Activated CD4-positive, alpha-beta T cell treated with anti-CD3 and anti-CD28 coated beads, Interleukin-2, amount 10 ng/mL, durations not matched to agents 7 days and 5 days (primary cell): ENCODE data around the gene SMIM20. TPM values are rescaled to one million over a fixed set of nuclear protein-coding genes. Genes with fewer than 3 reads are reported as not detected.

ENCODE experiments used
- CTCF ChIA-PET: fragments of 350-600 bp; sonication (Branson Sonifier 250); formaldehyde crosslinking; loops from one replicate; lab custom pipeline; 2021; ENCODE audit warnings: antibody characterized with exemption; lab: Charles Lee
- POLR2A ChIA-PET: fragments of 350-600 bp; sonication (Branson Sonifier 250); formaldehyde crosslinking; loops from one replicate; lab custom pipeline; 2021; ENCODE audit warnings: antibody characterized with exemption; lab: Charles Lee
- DNase-seq: peaks from one replicate; pipeline ENCODE4 v3.0.0-alpha.2; 2020
- H3K27ac Mint-ChIP-seq: one replicate; pipeline ENCODE4 v1.8.0; 2021; ENCODE audit warnings: mild to moderate bottlenecking, moderate library complexity, mixed read lengths
- H3K27me3 Mint-ChIP-seq: one replicate; pipeline ENCODE4 v1.8.0; 2021; ENCODE audit warnings: mixed read lengths
- H3K36me3 Mint-ChIP-seq: one replicate; pipeline ENCODE4 v1.8.0; 2021; ENCODE audit warnings: low read depth, mixed read lengths
- H3K4me1 Mint-ChIP-seq: one replicate; pipeline ENCODE4 v1.8.0; 2021; ENCODE audit warnings: mixed read lengths
- H3K4me3 Mint-ChIP-seq: one replicate; pipeline ENCODE4 v1.8.0; 2021; ENCODE audit warnings: mild to moderate bottlenecking, moderate library complexity, mixed read lengths
- H3K9me3 Mint-ChIP-seq: one replicate; pipeline ENCODE4 v1.8.0; 2021; ENCODE audit warnings: mixed read lengths
- total RNA-seq, 2 experiments: library from RNA; stranded (reverse); gene quantifications; one replicate each; pipeline ENCODE4 v1.2.3, GENCODE V29; 2021

Gene SMIM20
- total RNA-seq, 2 experiments from 2014 or later: 12.2 TPM

GRCh38 chr4:25972984-25973745 is 59.1 kb downstream of the SMIM20 start:
- H3K36me3 Mint-ChIP-seq: no peaks in the 10 kb centered on the region
- no peak overlapping the region for H3K4me3 Mint-ChIP-seq
- ChIA-PET POLR2A (no interaction called here), CTCF (no interaction called here)
- no peaks in the 10 kb centered on the region for H3K27me3 Mint-ChIP-seq
- DNase-seq: no peak
- no peaks in the 10 kb centered on the region for H3K4me1 Mint-ChIP-seq
- no peaks in the 10 kb centered on the region for H3K9me3 Mint-ChIP-seq
- no peak overlapping the region for H3K27ac Mint-ChIP-seq

GRCh38 chr4:25976780-25977179 is 62.8 kb downstream of the SMIM20 start:
- Mint-ChIP-seq H3K27ac (no peak overlapping the region), H3K4me1 (no peaks in the 10 kb centered on the region), H3K9me3 (no peaks in the 10 kb centered on the region), H3K27me3 (peaks cover 2% of the 10 kb centered on the region), H3K36me3 (no peaks in the 10 kb centered on the region), H3K4me3 (no peak overlapping the region)
- no peak for DNase-seq
- ChIA-PET POLR2A (no interaction called here), CTCF (interaction anchor here (1.1 kb wide), 1 partner anchor 11 kb away, joined by 7 read pairs; no protein-coding TSS in a partner anchor)

- H3K4me1 Mint-ChIP-seq: no peaks in the 10 kb centered on the region
- H3K36me3 Mint-ChIP-seq: no peaks in the 10 kb centered on the region
- H3K27me3 Mint-ChIP-seq: peaks cover 2% of the 10 kb centered on the region
- no peak overlapping the region for H3K4me3 Mint-ChIP-seq
- ChIA-PET POLR2A (no interaction called here), CTCF (interaction anchor here (1.1 to 1.5 kb wide), 2 partner anchors 9 to 11 kb away, joined by 3 to 7 read pairs; no protein-coding TSS in a partner anchor)
- H3K9me3 Mint-ChIP-seq: no peaks in the 10 kb centered on the region
- no peak overlapping the region for H3K27ac Mint-ChIP-seq
- DNase-seq: no peak
Observed at GRCh38 chr4:25977397-25978170, 63.6 kb downstream of the SMIM20 start.

GRCh38 chr4:25978327-25978726 is 64.3 kb downstream of the SMIM20 start:
- Mint-ChIP-seq H3K36me3 (no peaks in the 10 kb centered on the region), H3K27ac (no peak overlapping the region), H3K4me1 (no peaks in the 10 kb centered on the region), H3K4me3 (no peak overlapping the region), H3K27me3 (peaks cover 2% of the 10 kb centered on the region), H3K9me3 (no peaks in the 10 kb centered on the region)
- ChIA-PET POLR2A (no interaction called here), CTCF (interaction anchor here (0.7 to 1.5 kb wide), 2 partner anchors 10 to 499 kb away, joined by 3 read pairs; no protein-coding TSS in a partner anchor)
- no peak for DNase-seq

Other genes with a start within 250 kb of the SMIM20 start
- gene SEL1L3, start 51.2 kb upstream of the SMIM20 start, total RNA-seq: 10 to 100 TPM; 47.6 to 63.4 TPM